ELF-1 (cell line): ENCODE data around the gene ZC3H10.

Experiments used
- DNase-seq: peaks from one replicate; pipeline ENCODE4 v3.0.0-alpha.2; 2016; ENCODE audit warnings: low read depth, low spot score

Gene ZC3H10

DNA sequence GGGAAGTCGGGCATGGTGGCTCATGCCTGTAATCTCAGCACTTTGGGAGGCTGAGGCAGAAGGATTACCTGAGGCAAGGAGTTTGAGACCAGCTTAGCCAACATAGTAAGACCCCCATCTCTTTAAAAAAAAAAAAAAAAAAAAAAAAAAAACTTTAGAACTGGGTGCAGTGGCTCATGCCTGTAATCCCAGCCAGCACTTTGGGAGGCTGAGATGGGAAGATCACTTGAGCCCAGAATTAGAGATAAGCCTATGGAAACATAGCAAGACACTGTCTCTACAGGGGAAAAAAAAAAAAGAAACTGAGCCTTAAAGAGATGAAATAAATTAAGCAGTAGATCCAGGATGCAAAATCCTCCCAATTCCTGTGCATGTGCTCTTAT is 15.4 kb upstream of the ZC3H10 start:
- DNase-seq = no peak

DNA sequence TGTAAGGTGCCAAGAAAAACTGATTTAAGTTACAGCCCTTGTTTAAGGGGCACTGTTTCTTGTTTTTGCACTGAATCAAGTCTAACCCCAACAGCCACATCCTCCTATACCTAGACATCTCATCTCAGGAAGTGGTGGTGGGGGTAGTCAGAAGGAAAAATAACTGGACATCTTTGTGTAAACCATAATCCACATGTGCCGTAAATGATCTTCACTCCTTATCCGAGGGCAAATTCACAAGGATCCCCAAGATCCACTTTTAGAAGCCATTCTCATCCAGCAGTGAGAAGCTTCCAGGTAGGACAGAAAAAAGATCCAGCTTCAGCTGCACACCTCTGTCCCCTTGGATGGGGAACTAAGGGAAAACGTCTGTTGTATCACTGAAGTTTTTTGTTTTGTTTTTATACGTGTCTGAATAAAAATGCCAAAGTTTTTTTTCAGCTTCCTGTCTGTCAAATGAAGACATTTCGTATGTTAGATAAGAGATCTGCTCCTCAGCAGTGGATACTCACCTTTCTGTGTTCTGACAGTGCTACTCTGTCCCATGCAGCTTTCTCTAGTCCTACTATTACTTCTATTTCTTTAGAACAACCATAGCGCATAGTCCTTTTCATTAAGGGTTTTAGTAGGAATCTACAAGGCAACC is 14.9 kb upstream of the ZC3H10 start:
- DNase-seq = no peak

- no peak for DNase-seq
These were observed 14.3 kb upstream of the ZC3H10 start for GRCh38 chr12:56103823-56104108.

GRCh38 chr12:56104109-56104814 is 13.8 kb upstream of the ZC3H10 start, which contains the start of gene PA2G4:
Gene PA2G4 (plus strand): TSS chr12:56104559. CDS start chr12:56104738, 179 bp downstream.
- DNase-seq = peak; percentile 99

DNA sequence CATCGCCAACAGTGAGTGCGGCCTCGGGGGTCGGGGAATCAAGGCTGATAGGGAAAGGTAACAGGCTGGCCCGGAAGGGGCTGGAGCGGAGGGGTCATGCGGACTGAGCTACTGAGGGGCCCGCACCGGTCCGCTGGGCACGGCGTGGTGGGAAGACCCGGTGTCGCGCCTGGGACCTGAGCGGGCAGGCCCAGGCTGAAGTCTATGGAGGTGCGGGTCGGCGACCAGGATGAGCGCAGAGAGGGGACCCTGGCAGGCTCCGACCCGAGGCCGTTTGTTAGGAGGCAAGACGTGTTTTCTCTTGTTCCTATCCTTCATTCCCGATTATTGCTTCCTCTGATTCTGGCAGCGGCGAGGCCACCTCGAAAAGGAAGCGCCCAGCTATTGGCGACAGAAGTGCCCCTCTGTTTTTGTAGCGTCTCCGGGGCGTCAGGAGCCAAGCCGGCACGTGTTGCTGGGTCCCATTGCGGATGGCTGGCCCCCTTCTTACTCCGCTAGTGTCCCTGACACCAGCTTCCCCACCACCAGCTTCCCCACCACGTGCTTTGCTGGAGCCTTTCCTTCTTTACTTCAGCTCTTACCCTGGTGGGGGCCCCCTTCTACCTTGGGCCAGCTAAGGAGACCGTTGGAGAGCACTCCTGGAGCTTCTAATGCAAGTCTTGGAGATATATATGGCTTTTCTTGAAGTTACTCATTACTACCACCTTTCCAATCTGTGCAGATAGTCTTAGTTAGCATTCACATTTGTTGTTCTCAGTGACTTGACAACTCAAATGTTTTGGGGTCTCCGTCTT is 13.1 kb upstream of the ZC3H10 start:
- peak; percentile 24 for DNase-seq

DNA sequence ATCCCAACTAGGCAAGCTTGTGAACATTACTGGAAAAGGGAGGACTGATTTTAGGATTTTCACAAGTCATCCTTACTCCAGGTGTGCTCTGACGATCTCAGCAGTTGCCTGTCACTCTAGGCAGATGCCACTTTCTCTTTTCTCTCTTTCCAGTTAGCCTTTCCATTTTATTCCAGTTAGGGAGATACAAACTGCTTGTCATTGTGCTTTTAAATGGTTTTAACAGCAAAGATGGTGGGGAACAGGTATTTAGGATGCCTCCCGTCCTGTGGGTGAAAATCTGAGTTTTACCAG is 12.5 kb upstream of the ZC3H10 start:
- DNase-seq = no peak

GRCh38 chr12:56107242-56107641 is 10.8 kb upstream of the ZC3H10 start:
- DNase-seq = peak; percentile 68

DNA sequence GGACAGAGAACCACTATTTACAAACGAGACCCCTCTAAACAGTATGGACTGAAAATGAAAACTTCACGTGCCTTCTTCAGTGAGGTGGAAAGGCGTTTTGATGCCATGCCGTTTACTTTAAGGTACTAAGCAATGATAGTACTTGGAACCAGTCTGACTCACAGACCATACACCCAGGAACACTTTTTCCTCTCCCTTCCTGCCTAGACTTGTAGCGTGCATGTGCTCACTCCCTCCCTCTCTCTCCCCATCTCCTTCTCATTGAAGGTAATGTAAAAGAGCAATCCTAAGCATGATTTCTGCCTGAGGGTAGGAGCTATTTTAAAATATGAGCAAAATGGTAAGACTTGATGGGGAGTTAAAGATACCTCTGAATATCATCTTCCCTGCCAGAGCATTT is 7.5 kb upstream of the ZC3H10 start:
- no peak for DNase-seq

GRCh38 chr12:56114084-56114483 is 4.0 kb upstream of the ZC3H10 start:
- DNase-seq = no peak

GRCh38 chr12:56115329-56115728 is 2.7 kb upstream of the ZC3H10 start:
- DNase-seq = peak; percentile 62

- DNase-seq = peak; percentile 98
These were observed 1.6 kb upstream of the ZC3H10 start, which contains the start of gene RPL41 for GRCh38 chr12:56116267-56117081. Gene RPL41 (plus strand): TSS chr12:56116633.

DNA sequence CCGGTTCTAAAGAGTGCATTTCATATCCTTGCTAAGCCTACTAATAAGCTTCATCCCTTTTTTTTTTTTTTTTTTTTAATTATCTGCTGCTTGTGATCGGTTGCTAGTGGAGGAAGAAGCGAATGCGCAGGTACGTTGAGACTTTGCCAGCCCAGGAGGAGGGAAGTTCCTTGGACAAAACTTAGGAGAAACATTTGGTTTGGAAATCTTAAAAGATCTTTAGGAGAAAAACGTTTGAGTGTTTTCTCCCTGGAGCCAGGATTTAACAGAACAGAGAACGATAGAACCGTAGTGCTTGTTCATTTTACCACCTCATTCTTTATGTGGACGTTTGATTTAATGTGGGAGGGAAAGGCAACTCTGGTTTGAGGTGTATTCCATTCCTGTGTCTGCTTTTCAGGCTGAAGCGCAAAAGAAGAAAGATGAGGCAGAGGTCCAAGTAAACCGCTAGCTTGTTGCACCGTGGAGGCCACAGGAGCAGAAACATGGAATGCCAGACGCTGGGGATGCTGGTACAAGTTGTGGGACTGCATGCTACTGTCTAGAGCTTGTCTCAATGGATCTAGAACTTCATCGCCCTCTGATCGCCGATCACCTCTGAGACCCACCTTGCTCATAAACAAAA is 872 bp upstream of the ZC3H10 start:
- DNase-seq = peak; percentile 7

DNA sequence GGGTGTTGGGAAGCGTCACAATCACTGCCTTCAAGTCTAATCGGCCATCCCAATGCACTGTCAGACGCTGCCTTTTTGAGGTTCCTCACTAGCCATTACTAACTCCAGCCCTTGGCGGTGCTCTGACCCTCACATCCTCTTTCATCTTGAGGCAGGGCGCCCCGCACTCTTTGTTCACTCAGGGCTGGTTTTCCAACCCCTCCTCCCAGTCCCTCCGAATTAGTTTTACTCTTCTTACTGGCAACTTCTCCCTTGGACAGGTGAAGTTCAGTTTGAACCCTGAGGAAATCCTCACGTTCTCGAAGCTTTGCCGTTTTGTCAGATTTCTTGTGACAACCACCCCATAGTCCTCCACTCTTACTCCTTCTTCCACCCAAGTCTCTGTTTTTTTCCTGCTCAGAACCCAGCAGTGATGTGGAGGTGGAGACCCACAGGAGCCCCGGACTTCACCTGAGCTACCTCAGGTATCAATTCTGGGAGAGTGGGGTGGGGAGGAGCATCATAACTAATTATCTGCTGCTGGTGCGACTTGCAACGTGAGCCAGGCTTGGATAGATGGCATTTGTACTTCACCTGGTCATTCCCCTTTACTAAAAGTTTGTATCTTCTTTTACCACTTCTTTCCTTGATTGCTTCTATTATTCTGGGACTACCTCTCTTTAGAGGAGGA is 757 bp downstream of the ZC3H10 start:
- DNase-seq = no peak

- peak; percentile 88 for DNase-seq
These were observed 1.3 kb downstream of the ZC3H10 start for GRCh38 chr12:56119361-56119796.

DNA sequence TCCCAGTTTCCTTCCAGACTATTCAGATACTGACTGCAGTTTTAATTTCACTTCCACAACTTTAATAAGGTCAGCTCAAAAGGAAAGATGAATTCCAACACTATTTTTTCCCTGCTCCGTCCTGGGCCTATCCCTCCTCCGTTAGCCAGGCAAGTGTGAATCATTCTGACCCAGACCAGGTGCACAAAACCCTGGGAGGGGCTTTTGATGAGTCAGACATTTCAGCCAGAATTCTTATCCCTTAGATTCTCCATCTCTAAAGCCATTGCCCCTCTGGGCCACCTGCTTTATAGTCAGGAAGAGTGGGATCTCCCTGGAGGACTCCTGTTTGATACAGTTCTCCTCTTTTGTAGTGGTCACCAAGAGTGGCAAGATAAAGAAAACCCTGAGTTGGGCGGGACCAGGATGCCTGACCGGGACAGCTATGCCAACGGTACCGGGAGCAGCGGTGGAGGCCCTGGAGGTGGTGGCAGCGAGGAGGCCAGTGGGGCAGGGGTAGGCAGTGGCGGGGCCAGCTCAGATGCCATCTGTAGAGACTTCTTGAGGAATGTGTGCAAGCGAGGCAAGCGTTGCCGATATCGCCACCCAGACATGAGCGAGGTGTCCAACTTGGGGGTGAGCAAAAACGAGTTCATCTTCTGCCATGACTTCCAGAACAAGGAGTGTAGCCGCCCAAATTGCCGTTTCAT is 2.2 kb downstream of the ZC3H10 start:
- no peak for DNase-seq

DNA sequence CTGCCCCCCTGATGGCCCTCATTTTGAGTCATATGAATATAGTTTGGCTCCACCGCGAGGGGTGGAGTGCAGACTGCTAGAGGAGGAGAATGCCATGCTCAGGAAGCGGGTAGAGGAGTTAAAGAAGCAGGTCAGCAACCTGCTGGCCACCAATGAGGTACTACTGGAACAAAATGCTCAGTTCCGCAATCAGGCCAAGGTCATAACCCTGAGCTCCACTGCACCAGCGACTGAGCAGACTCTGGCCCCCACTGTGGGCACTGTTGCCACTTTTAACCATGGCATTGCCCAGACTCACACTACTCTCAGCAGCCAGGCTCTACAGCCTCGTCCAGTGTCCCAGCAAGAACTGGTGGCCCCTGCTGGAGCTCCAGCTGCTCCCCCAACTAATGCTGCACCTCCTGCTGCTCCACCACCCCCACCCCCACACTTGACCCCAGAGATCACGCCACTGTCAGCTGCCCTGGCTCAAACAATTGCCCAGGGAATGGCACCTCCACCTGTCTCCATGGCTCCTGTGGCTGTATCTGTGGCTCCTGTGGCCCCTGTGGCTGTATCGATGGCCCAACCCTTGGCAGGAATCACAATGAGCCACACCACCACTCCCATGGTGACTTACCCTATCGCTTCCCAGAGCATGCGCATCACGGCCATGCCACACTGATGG is 3.3 kb downstream of the ZC3H10 start:
- DNase-seq = no peak

GRCh38 chr12:56122637-56123036 is 4.6 kb downstream of the ZC3H10 start:
- DNase-seq = no peak

- DNase-seq = no peak
These were observed 6.1 kb downstream of the ZC3H10 start for GRCh38 chr12:56124133-56124532.

GRCh38 chr12:56126732-56127239 is 8.7 kb downstream of the ZC3H10 start:
- DNase-seq = no peak

- DNase-seq = no peak
These were observed 9.4 kb downstream of the ZC3H10 start for GRCh38 chr12:56127485-56127887.
